IPS DF 6.9 (cell line): ENCODE measurements around the gene SMYD3.
"Not testable (repeated sequence)": the region's sequence is repeated elsewhere in the genome, so short reads cannot be mapped to it uniquely, and the experiment has no call there.

ENCODE experiments used
- DNase-seq: peaks from one replicate; pipeline ENCODE4 v3.0.0-alpha.2; 2013; ENCODE audit warnings: low read depth, low spot score
- H3K27ac ChIP-seq: one replicate; pipeline ENCODE4 v1.5.1; 2013; ENCODE audit warnings: low read length, control low read depth
- H3K27me3 ChIP-seq: 2 replicates; pipeline ENCODE4 v1.6.1; 2013; ENCODE audit warnings: mild to moderate bottlenecking, low read length; ENCODE audit not compliant: control insufficient read depth, insufficient read depth
- H3K36me3 ChIP-seq: 2 replicates; pipeline ENCODE4 v1.6.1; 2013; ENCODE audit warnings: low read length; ENCODE audit not compliant: control insufficient read depth, insufficient read depth
- H3K4me1 ChIP-seq: 2 replicates; pipeline ENCODE4 v1.6.1; 2013; ENCODE audit warnings: low read length; ENCODE audit not compliant: control insufficient read depth, insufficient read depth
- H3K4me3 ChIP-seq: 2 replicates; pipeline ENCODE4 v1.5.1; 2013; ENCODE audit warnings: mild to moderate bottlenecking, low read length
- H3K9me3 ChIP-seq: 2 replicates; pipeline ENCODE4 v1.6.1; 2013; ENCODE audit warnings: low read length, inconsistent platforms; ENCODE audit not compliant: control insufficient read depth, insufficient read depth
- WGBS: extraction: QIAGEN DNeasy Blood & Tissue Kit; methylation state at CpG from one replicate; pipeline ENCODE4 v1.1.7; 2013; ENCODE audit warnings: mixed read lengths, missing lambda C conversion rate; ENCODE audit not compliant: insufficient read length, insufficient coverage; 5-methylcytosine and 5-hydroxymethylcytosine counted together

Gene SMYD3

GRCh38 chr1:245953876-245954660, 553.0 kb downstream of the SMYD3 start:
- no CpG with 5 or more reads among the region's 8 CpGs for WGBS
- H3K27me3 ChIP-seq: no peaks in the 10 kb centered on the region
- no peaks in the 10 kb centered on the region for H3K9me3 ChIP-seq
- H3K36me3 ChIP-seq: no peaks in the 10 kb centered on the region
- DNase-seq: no peak
- no peak overlapping the region for H3K4me3 ChIP-seq
- no peaks in the 10 kb centered on the region for H3K4me1 ChIP-seq
- H3K27ac ChIP-seq: no peak overlapping the region

- Histone ChIP-seq H3K4me1 (no peaks in the 10 kb centered on the region), H3K27ac (no peak overlapping the region)
Measured at GRCh38 chr1:245952383-245953026, 554.6 kb downstream of the SMYD3 start.

GRCh38 chr1:245948786-245949185, 558.3 kb downstream of the SMYD3 start:
- no peak for DNase-seq
- Histone ChIP-seq H3K36me3 (no peaks in the 10 kb centered on the region), H3K27ac (no peak overlapping the region), H3K9me3 (no peaks in the 10 kb centered on the region), H3K4me1 (no peaks in the 10 kb centered on the region), H3K27me3 (no peaks in the 10 kb centered on the region), H3K4me3 (no peak overlapping the region)
- no CpG with 5 or more reads among the region's 7 CpGs for WGBS

More at GRCh38 chr1:245952383-245953026, 554.6 kb downstream of the SMYD3 start:
- Histone ChIP-seq H3K36me3 (no peaks in the 10 kb centered on the region), H3K9me3 (no peaks in the 10 kb centered on the region), H3K27me3 (no peaks in the 10 kb centered on the region), H3K4me3 (no peak overlapping the region)
- no peak for DNase-seq
- no CpG with 5 or more reads among the region's 7 CpGs for WGBS

GRCh38 chr1:245946905-245947304, 560.2 kb downstream of the SMYD3 start:
- no peak for DNase-seq
- Histone ChIP-seq H3K27me3 (no peaks in the 10 kb centered on the region), H3K4me1 (no peaks in the 10 kb centered on the region), H3K36me3 (no peaks in the 10 kb centered on the region), H3K9me3 (no peaks in the 10 kb centered on the region), H3K4me3 (no peak overlapping the region), H3K27ac (no peak overlapping the region)
- no CpG with 5 or more reads among the region's 10 CpGs for WGBS

GRCh38 chr1:245945136-245945535, 561.9 kb downstream of the SMYD3 start:
- H3K4me1 ChIP-seq, H3K9me3 ChIP-seq, H3K27me3 ChIP-seq, H3K36me3 ChIP-seq, H3K27ac ChIP-seq, DNase-seq, H3K4me3 ChIP-seq: not testable (repeated sequence)
- no CpG with 5 or more reads among the region's 1 CpG for whole genome bisulfite sequencing

GRCh38 chr1:245942856-245943255, 564.2 kb downstream of the SMYD3 start:
- H3K4me1 ChIP-seq: peaks cover 4% of the 10 kb centered on the region; the same call in 1 of the 2 replicates
- H3K36me3 ChIP-seq: no peaks in the 10 kb centered on the region
- H3K27ac ChIP-seq: no peak overlapping the region
- H3K4me3 ChIP-seq: no peak overlapping the region
- H3K9me3 ChIP-seq: no peaks in the 10 kb centered on the region
- no CpG with 5 or more reads among the region's 3 CpGs for WGBS
- no peaks in the 10 kb centered on the region for H3K27me3 ChIP-seq
- DNase-seq: no peak

GRCh38 chr1:245941771-245942170, 565.3 kb downstream of the SMYD3 start:
- H3K4me1 ChIP-seq, H3K27me3 ChIP-seq, DNase-seq, H3K27ac ChIP-seq, H3K4me3 ChIP-seq, H3K9me3 ChIP-seq, H3K36me3 ChIP-seq: not testable (repeated sequence)
- no CpG with 5 or more reads among the region's 1 CpG for WGBS

GRCh38 chr1:245939756-245940345, 567.2 kb downstream of the SMYD3 start:
- no CpG with 5 or more reads among the region's 8 CpGs for WGBS
- no peaks in the 10 kb centered on the region for H3K36me3 ChIP-seq
- H3K9me3 ChIP-seq: no peaks in the 10 kb centered on the region
- H3K27me3 ChIP-seq: no peaks in the 10 kb centered on the region
- H3K27ac ChIP-seq: no peak overlapping the region
- peaks cover 4% of the 10 kb centered on the region; the same call in 1 of the 2 replicates for H3K4me1 ChIP-seq
- H3K4me3 ChIP-seq: no peak overlapping the region
- no peak for DNase-seq

GRCh38 chr1:245938046-245938435, 569.0 kb downstream of the SMYD3 start:
- Histone ChIP-seq H3K27me3 (no peaks in the 10 kb centered on the region), H3K36me3 (no peaks in the 10 kb centered on the region), H3K4me1 (peaks cover 4% of the 10 kb centered on the region; the same call in 1 of the 2 replicates), H3K4me3 (no peak overlapping the region), H3K27ac (no peak overlapping the region), H3K9me3 (no peaks in the 10 kb centered on the region)
- no peak for DNase-seq
- WGBS: no CpG with 5 or more reads among the region's 8 CpGs

GRCh38 chr1:245937316-245938045, 569.6 kb downstream of the SMYD3 start:
- Histone ChIP-seq H3K9me3 (no peaks in the 10 kb centered on the region), H3K27me3 (no peaks in the 10 kb centered on the region), H3K27ac (no peak overlapping the region), H3K4me3 (no peak overlapping the region), H3K36me3 (no peaks in the 10 kb centered on the region), H3K4me1 (peaks cover 4% of the 10 kb centered on the region; the same call in 1 of the 2 replicates)
- DNase-seq: no peak
- WGBS: no CpG with 5 or more reads among the region's 8 CpGs
